ENCODE results near the gene IGFBP4.

IGFBP4 gene

GRCh38 chr17:40472733-40473452, 29.6 kb downstream of the IGFBP4 start:
- no peak for DNase-seq

GRCh38 chr17:40473573-40474365, 30.5 kb downstream of the IGFBP4 start:
- DNase-seq = no peak

GRCh38 chr17:40474419-40475002, 31.3 kb downstream of the IGFBP4 start:
- peak; percentile 82 for DNase-seq

- DNase-seq = no peak
These were observed 32.1 kb downstream of the IGFBP4 start for GRCh38 chr17:40475234-40475908.

GRCh38 chr17:40477796-40478195, 34.5 kb downstream of the IGFBP4 start:
- no peak for DNase-seq

GRCh38 chr17:40478486-40478885, 35.2 kb downstream of the IGFBP4 start:
- no peak for DNase-seq

- DNase-seq = no peak
These were observed 36.7 kb downstream of the IGFBP4 start for GRCh38 chr17:40479754-40480480.

- DNase-seq = no peak
These were observed 37.3 kb downstream of the IGFBP4 start for GRCh38 chr17:40480501-40481003.

- DNase-seq = no peak
These were observed 37.9 kb downstream of the IGFBP4 start for GRCh38 chr17:40481106-40481505.

- no peak for DNase-seq
These were observed 39.5 kb downstream of the IGFBP4 start for GRCh38 chr17:40482722-40483121.

- peak; percentile 48 for DNase-seq
These were observed 40.4 kb downstream of the IGFBP4 start for GRCh38 chr17:40483679-40484078.

GRCh38 chr17:40484285-40484972, 41.2 kb downstream of the IGFBP4 start:
- DNase-seq = no peak

- no peak for DNase-seq
These were observed 41.8 kb downstream of the IGFBP4 start for GRCh38 chr17:40484973-40485530.

GRCh38 chr17:40485851-40486521, 42.7 kb downstream of the IGFBP4 start:
- no peak for DNase-seq

- DNase-seq = no peak
These were observed 43.5 kb downstream of the IGFBP4 start for GRCh38 chr17:40486522-40487370.

GRCh38 chr17:40487371-40488020, 44.2 kb downstream of the IGFBP4 start:
- DNase-seq = no peak

GRCh38 chr17:40490289-40490853, 47.1 kb downstream of the IGFBP4 start:
- peak; percentile 95 for DNase-seq

GRCh38 chr17:40490982-40491381, 47.7 kb downstream of the IGFBP4 start:
- DNase-seq = no peak

- DNase-seq = no peak
These were observed 48.2 kb downstream of the IGFBP4 start for GRCh38 chr17:40491486-40491885.
